ENCODE results near the gene TREM2.

DNA sequence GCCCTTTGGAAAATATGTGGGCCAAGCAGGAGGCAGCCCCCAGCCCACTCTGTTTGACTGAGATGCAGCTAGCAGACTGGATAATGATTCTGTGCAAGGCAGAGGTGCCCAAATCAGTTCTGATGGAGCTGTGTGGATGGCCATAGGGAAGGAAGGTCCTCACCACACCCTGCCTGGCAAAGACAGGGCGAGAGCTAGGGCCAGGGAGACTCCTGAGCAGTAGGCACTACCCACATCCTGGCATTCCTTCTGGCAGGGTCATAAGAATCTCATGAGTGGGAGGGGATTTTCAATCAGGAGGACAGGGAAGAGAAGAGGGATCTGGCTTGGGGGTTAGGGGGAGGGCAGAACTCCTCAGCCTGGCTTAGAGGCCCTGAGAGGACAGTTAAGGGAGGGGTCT lies 18.6 kb upstream of the TREM2 start:
- TF ChIP-seq CTCF (IDR thresholded peaks at IDR 0.05) (no peak), POLR2A (IDR thresholded peaks at IDR 0.05) (no peak)

All from right lobe of liver (tissue), 4 donors.